Amniotic epithelial cell (primary cell): ENCODE results near the gene PIK3C2G.
"Not testable (repeated sequence)": the region's sequence is repeated elsewhere in the genome, so short reads cannot be mapped to it uniquely, and the experiment has no call there.

Source experiments
- DNase-seq: peaks from one replicate; pipeline ENCODE4 v3.0.0-alpha.2; 2010; ENCODE audit warnings: low read depth

The PIK3C2G gene

GRCh38 chr12:18472304-18472703 is 211.0 kb downstream of the PIK3C2G start:
- no peak for DNase-seq

- DNase-seq = no peak
Measured at GRCh38 chr12:18472806-18473205, 211.5 kb downstream of the PIK3C2G start.

GRCh38 chr12:18476861-18477260 is 215.5 kb downstream of the PIK3C2G start:
- no peak for DNase-seq

GRCh38 chr12:18479256-18479655 is 217.9 kb downstream of the PIK3C2G start:
- no peak for DNase-seq

- peak; percentile 60 for DNase-seq
Measured at GRCh38 chr12:18482601-18483120, 221.3 kb downstream of the PIK3C2G start.

- no peak for DNase-seq
Measured at GRCh38 chr12:18483698-18484325, 222.5 kb downstream of the PIK3C2G start.

- DNase-seq = no peak
Measured at GRCh38 chr12:18486036-18486435, 224.7 kb downstream of the PIK3C2G start.

GRCh38 chr12:18487509-18487908 is 226.2 kb downstream of the PIK3C2G start:
- DNase-seq = no peak

- DNase-seq = peak; percentile 90
Measured at GRCh38 chr12:18492372-18493025, 231.2 kb downstream of the PIK3C2G start.

- DNase-seq = no peak
Measured at GRCh38 chr12:18496156-18496555, 234.8 kb downstream of the PIK3C2G start.

GRCh38 chr12:18500160-18500574 is 238.8 kb downstream of the PIK3C2G start:
- not testable (repeated sequence) for DNase-seq

GRCh38 chr12:18500736-18501135 is 239.4 kb downstream of the PIK3C2G start:
- DNase-seq = not testable (repeated sequence)

GRCh38 chr12:18502422-18502968 is 241.2 kb downstream of the PIK3C2G start:
- no peak for DNase-seq

- DNase-seq = no peak
Measured at GRCh38 chr12:18521461-18521860, 260.1 kb downstream of the PIK3C2G start.

GRCh38 chr12:18522806-18523205 is 261.5 kb downstream of the PIK3C2G start:
- no peak for DNase-seq

GRCh38 chr12:18542497-18542896 is 281.2 kb downstream of the PIK3C2G start:
- DNase-seq = not testable (repeated sequence)

- peak; percentile 94 for DNase-seq
Measured at GRCh38 chr12:18546399-18546798, 285.1 kb downstream of the PIK3C2G start.

- peak; percentile 22 for DNase-seq
Measured at GRCh38 chr12:18549598-18549997, 288.3 kb downstream of the PIK3C2G start.

GRCh38 chr12:18551106-18551505 is 289.8 kb downstream of the PIK3C2G start:
- DNase-seq = no peak

- no peak for DNase-seq
Measured at GRCh38 chr12:18551701-18552100, 290.4 kb downstream of the PIK3C2G start.

GRCh38 chr12:18552829-18553228 is 291.5 kb downstream of the PIK3C2G start:
- DNase-seq = no peak

- DNase-seq = peak; percentile 46
Measured at GRCh38 chr12:18556161-18556560, 294.8 kb downstream of the PIK3C2G start.

- DNase-seq = no peak
Measured at GRCh38 chr12:18559242-18559641, 297.9 kb downstream of the PIK3C2G start.
